Esophagus squamous epithelium (tissue), 5 donors: ENCODE measurements around the gene CACNA2D3. TPM values are rescaled to one million over a fixed set of nuclear protein-coding genes. Genes with fewer than 3 reads are reported as not detected.

Source experiments
- DNase-seq: peaks from one replicate; lab custom pipeline; 2025; lab: John Stamatoyannopoulos, UW
- H3K27ac ChIP-seq, 4 donors: fragments of 200-600 bp; sonication (generic); one replicate each; pipeline ENCODE4 v1.5.1; 2016 to 2019; ENCODE audit warnings: mild to moderate bottlenecking in 1 of 4
- H3K27me3 ChIP-seq, 4 donors: fragments of 200-600 bp; sonication (generic); 1 replicate in 3 of 4; 2 replicates in 1 of 4; pipeline versions ENCODE4 v1.5.1 to v1.6.0; 2017 to 2021; ENCODE audit warnings: antibody characterized with exemption in 1 of 4
- H3K36me3 ChIP-seq, 3 donors: fragments of 200-600 bp; sonication (generic); one replicate each; pipeline ENCODE4 v1.5.1; 2016 to 2019
- H3K4me1 ChIP-seq, 3 donors: fragments of 200-600 bp; sonication (generic); one replicate each; pipeline ENCODE4 v1.5.1; 2017 to 2019
- H3K4me3 ChIP-seq, 4 donors: fragments of 200-600 bp; sonication (generic); 1 replicate in 3 of 4; 2 replicates in 1 of 4; pipeline ENCODE4 v1.5.1; 2016 to 2019; ENCODE audit warnings: mild to moderate bottlenecking in 2 of 4, moderate library complexity in 1 of 4
- H3K9me3 ChIP-seq, 3 donors: fragments of 200-600 bp; sonication (generic); one replicate each; pipeline ENCODE4 v1.5.1; 2016 to 2019
- POLR2A ChIP-seq, 4 donors: fragments of 450-650 bp; IDR thresholded peaks; one replicate each; pipeline ENCODE4 v1.6.1; 2017; ENCODE audit warnings: antibody characterized with exemption in 4 of 4, mild to moderate bottlenecking in 4 of 4, moderate library complexity in 3 of 4
- WGBS, 2 donors: methylation state at CpG; one replicate each; pipeline ENCODE4 v1.1.5; 2018; 5-methylcytosine and 5-hydroxymethylcytosine counted together
- intact Hi-C: fragments of 100-400 bp; cut with DNase I; formaldehyde crosslinking; loops from one replicate; pipeline ENCODE4 v1.15.0; 2022
- total RNA-seq, 4 donors: library from RNA; depleted of rRNA; stranded (reverse); fragments of >200 nt; gene quantifications; one replicate each; pipeline ENCODE4 v1.1.0, GENCODE V29; 2016
- TF ChIP-seq, protein P1 (sequence below), 6 experiments: fragments of 450-650 bp in 4 of 6; fragments of 200-600 bp in 2 of 6; sonication (generic) in 2 of 6; IDR thresholded peaks; one replicate each; pipeline ENCODE4 v1.5.1; 2016 to 2019; ENCODE audit warnings: antibody characterized with exemption in 6 of 6, mild to moderate bottlenecking in 4 of 6, moderate library complexity in 4 of 6
- donor health status: DM: yes; HTN: yes; CAD: no.

Gene CACNA2D3
- total RNA-seq, 4 donors from 2014 or later: 1.2 to 7.1 (median 5.1) TPM

DNA sequence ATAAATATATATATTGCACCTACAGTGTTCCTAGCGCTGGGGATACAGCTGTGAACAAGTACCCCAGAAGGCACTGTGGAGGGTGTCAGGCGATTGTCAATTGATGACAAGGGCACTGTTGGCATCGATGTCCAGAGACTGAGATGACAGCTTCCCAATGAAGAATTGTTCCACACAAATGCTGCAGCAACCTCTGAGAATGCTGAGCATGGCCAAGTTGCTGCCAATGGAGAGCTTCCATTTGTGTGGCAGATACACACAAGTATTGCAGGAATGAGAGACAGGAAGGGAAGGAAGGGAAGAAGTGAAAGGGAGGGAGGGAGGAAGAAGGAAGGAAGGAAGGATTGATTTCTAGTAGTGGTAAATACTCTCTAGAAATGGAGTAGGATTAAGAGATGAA, 783.6 kb downstream of the CACNA2D3 start:
- WGBS, 2 donors: 89 to 93% methylated on average over 3 of the region's 3 CpGs
- Histone ChIP-seq H3K27me3 (no peaks in the 10 kb centered on the region), H3K4me3 (no peak overlapping the region), H3K27ac (no peak overlapping the region), H3K4me1 (peaks cover 0 to 11% (median 0%) of the 10 kb centered on the region in 3 donors), H3K36me3 (no peaks in the 10 kb centered on the region), H3K9me3 (no peaks in the 10 kb centered on the region)
- TF ChIP-seq, protein P1, sequence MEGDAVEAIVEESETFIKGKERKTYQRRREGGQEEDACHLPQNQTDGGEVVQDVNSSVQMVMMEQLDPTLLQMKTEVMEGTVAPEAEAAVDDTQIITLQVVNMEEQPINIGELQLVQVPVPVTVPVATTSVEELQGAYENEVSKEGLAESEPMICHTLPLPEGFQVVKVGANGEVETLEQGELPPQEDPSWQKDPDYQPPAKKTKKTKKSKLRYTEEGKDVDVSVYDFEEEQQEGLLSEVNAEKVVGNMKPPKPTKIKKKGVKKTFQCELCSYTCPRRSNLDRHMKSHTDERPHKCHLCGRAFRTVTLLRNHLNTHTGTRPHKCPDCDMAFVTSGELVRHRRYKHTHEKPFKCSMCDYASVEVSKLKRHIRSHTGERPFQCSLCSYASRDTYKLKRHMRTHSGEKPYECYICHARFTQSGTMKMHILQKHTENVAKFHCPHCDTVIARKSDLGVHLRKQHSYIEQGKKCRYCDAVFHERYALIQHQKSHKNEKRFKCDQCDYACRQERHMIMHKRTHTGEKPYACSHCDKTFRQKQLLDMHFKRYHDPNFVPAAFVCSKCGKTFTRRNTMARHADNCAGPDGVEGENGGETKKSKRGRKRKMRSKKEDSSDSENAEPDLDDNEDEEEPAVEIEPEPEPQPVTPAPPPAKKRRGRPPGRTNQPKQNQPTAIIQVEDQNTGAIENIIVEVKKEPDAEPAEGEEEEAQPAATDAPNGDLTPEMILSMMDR (IDR thresholded peaks at IDR 0.05): no peak
- no peak for TF ChIP-seq POLR2A (IDR thresholded peaks at IDR 0.05)
- intact Hi-C loops: no loop called here
- no peak for DNase-seq

DNA sequence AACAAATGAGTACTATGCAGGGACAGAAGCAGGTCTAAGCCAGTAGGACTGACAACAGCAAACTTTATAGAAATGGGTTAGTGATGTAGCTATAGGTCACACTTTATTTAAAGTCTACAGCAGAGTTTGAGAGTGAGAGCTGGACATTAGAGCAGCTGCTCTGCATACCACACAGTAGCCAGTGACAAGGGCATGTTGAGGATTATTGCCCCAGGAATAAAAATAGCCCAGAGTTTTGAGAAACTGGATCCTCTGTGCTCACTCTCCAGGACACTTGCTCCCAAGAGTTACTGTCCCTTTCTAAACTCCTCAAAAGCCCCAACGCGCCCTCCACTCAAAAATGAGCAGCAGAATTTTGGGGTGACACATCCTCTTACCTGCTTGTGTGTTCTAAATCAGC, 784.4 kb downstream of the CACNA2D3 start:
- Histone ChIP-seq H3K27ac (no peak overlapping the region), H3K9me3 (peaks cover 0 to 4% (median 0%) of the 10 kb centered on the region in 3 donors), H3K27me3 (no peaks in the 10 kb centered on the region), H3K4me1 (peaks cover 0 to 11% (median 0%) of the 10 kb centered on the region in 3 donors), H3K4me3 (no peak overlapping the region), H3K36me3 (no peaks in the 10 kb centered on the region)
- WGBS, 2 donors: 100% methylated on average over 2 of the region's 2 CpGs
- intact Hi-C loops: no loop called here
- TF ChIP-seq, protein P1 (IDR thresholded peaks at IDR 0.05): no peak
- TF ChIP-seq POLR2A (IDR thresholded peaks at IDR 0.05): no peak
- no peak for DNase-seq

DNA sequence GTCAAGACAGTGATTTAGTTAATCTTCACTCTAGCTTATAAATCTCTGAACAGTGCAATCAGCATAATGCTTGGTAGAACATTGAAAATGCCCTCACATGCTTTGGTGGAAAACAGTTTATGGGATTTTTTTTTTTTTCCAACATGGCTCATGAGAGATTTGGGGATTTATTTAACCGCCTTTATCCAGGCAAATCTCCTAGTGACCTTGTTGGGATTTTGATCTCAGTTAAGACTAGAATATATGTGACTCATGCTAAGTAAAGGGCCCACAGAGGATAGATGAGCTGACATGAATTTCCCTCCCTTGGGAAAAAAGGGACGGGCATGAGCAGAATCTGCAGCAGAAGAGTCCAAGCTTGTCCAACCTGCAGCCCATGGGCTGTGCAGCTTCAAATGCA, 786.8 kb downstream of the CACNA2D3 start:
- Histone ChIP-seq H3K9me3 (peaks cover 0 to 11% (median 0%) of the 10 kb centered on the region in 3 donors), H3K4me1 (peaks cover 0 to 5% (median 0%) of the 10 kb centered on the region in 3 donors), H3K27ac (no peak overlapping the region), H3K4me3 (no peak overlapping the region), H3K36me3 (no peaks in the 10 kb centered on the region), H3K27me3 (no peaks in the 10 kb centered on the region)
- 42 to 43% methylated on average over 2 of the region's 2 CpGs for WGBS, 2 donors
- intact Hi-C loops: no loop called here
- DNase-seq: no peak
- TF ChIP-seq, protein P1 (IDR thresholded peaks at IDR 0.05): no peak

DNA sequence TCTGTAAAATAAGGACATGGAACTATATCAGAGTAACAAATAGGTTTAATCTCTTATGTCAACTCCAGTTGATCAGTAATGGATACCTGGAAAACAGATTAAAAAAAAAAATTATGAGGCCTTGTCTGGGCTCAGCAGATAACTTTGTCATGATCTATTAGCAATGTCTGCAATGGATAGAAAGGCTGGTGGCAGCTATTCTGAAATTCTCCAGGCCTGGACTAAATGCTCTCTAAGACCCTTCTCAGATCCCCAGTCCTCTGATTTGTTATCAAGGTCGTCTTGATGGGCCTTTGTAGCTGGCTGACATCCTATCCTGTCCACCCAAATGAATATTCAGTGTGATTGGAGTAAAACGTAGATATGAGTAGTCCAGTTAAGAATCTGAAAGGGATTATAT, 791.8 kb downstream of the CACNA2D3 start:
- no peaks in the 10 kb centered on the region for H3K36me3 ChIP-seq
- H3K4me3 ChIP-seq: no peak overlapping the region
- no peak for DNase-seq
- 55 to 76% methylated on average over 2 of the region's 2 CpGs for WGBS, 2 donors
- H3K27ac ChIP-seq: no peak overlapping the region
- TF ChIP-seq POLR2A (IDR thresholded peaks at IDR 0.05): no peak
- TF ChIP-seq, protein P1 (IDR thresholded peaks at IDR 0.05): no peak
- peaks cover 0 to 11% (median 0%) of the 10 kb centered on the region in 3 donors for H3K9me3 ChIP-seq
- peaks cover 0 to 3% (median 0%) of the 10 kb centered on the region in 3 donors for H3K4me1 ChIP-seq
- H3K27me3 ChIP-seq: no peaks in the 10 kb centered on the region
- intact Hi-C loops: no loop called here

DNA sequence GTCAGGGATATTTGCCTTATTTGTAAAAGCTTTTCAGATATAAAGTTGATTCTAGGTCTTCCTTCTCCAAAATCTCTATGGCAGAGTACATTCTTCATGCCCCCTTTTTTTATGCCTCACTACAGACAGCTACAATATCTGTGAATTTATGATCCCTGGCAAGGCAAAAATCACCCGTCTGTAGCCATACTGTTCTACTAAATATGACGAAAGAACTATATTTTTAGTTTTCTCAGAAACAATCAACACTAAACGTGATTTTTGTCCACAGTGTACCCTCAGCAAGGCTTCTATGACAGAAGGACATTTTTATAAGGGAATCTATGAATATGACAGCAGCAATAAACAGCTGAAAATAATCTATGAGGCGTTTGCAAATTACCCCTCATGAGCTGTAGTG, 792.8 kb downstream of the CACNA2D3 start:
- Histone ChIP-seq H3K4me3 (no peak overlapping the region), H3K36me3 (no peaks in the 10 kb centered on the region), H3K4me1 (no peaks in the 10 kb centered on the region), H3K9me3 (peaks cover 0 to 11% (median 0%) of the 10 kb centered on the region in 3 donors), H3K27me3 (no peaks in the 10 kb centered on the region), H3K27ac (no peak overlapping the region)
- intact Hi-C loops: no loop called here
- 39 to 44% methylated on average over 4 of the region's 4 CpGs for WGBS, 2 donors
- no peak for DNase-seq
- TF ChIP-seq, protein P1 (IDR thresholded peaks at IDR 0.05): no peak
- TF ChIP-seq POLR2A (IDR thresholded peaks at IDR 0.05): no peak
